Suprapubic skin (tissue), 4 donors: ENCODE results near the gene DPM3. TPM values are rescaled to one million over a fixed set of nuclear protein-coding genes. Genes with fewer than 3 reads are reported as not detected.

ENCODE experiments used
- DNase-seq, 2 donors: peaks; one replicate each; pipeline ENCODE4 v3.0.0-alpha.2; 2019; ENCODE audit warnings: low spot score in 2 of 2
- H3K27ac ChIP-seq: fragments of 200-600 bp; sonication (generic); one replicate; pipeline ENCODE4 v1.5.1; 2019
- H3K27me3 ChIP-seq: fragments of 200-600 bp; sonication (generic); one replicate; pipeline ENCODE4 v1.5.1; 2019
- H3K36me3 ChIP-seq: fragments of 200-600 bp; sonication (generic); one replicate; pipeline ENCODE4 v1.5.1; 2019
- H3K4me1 ChIP-seq: fragments of 200-600 bp; sonication (generic); one replicate; pipeline ENCODE4 v1.5.1; 2019
- H3K4me3 ChIP-seq: fragments of 200-600 bp; sonication (generic); one replicate; pipeline ENCODE4 v1.5.1; 2019; ENCODE audit warnings: mild to moderate bottlenecking
- H3K9me3 ChIP-seq: fragments of 200-600 bp; sonication (generic); one replicate; pipeline ENCODE4 v1.5.1; 2019
- EP300 ChIP-seq: sonication (generic); formaldehyde crosslinking; IDR thresholded peaks from one replicate; pipeline ENCODE4 v1.6.1; 2017; ENCODE audit warnings: antibody characterized with exemption
- POLR2A ChIP-seq, 2 donors: fragments of 450-650 bp; IDR thresholded peaks; one replicate each; pipeline ENCODE4 v1.6.1; 2017; ENCODE audit warnings: antibody characterized with exemption in 2 of 2, mild to moderate bottlenecking in 2 of 2, moderate library complexity in 2 of 2
- POLR2AphosphoS5 ChIP-seq, 3 donors: sonication (generic); formaldehyde crosslinking; IDR thresholded peaks; one replicate each; pipeline ENCODE4 v1.6.1; 2017; ENCODE audit warnings: antibody characterized with exemption in 3 of 3
- WGBS: methylation state at CpG from one replicate; pipeline ENCODE4 v1.1.5; 2018; 5-methylcytosine and 5-hydroxymethylcytosine counted together
- total RNA-seq, 4 donors: library from RNA; depleted of rRNA; stranded (reverse); fragments of >200 nt; gene quantifications; one replicate each; pipeline ENCODE4 v1.1.0, GENCODE V29; 2016
- TF ChIP-seq, protein P1 (sequence below), 2 donors: fragments of 200-600 bp in 1 of 2; fragments of 450-650 bp in 1 of 2; sonication (generic) in 1 of 2; IDR thresholded peaks; one replicate each; pipeline ENCODE4 v1.5.1; 2016 to 2019; ENCODE audit warnings: antibody characterized with exemption in 2 of 2, mild to moderate bottlenecking in 1 of 2, moderate library complexity in 1 of 2

The DPM3 gene
- total RNA-seq, 4 donors from 2014 or later: 23.7 to 43.7 (median 30.2) TPM

DNA sequence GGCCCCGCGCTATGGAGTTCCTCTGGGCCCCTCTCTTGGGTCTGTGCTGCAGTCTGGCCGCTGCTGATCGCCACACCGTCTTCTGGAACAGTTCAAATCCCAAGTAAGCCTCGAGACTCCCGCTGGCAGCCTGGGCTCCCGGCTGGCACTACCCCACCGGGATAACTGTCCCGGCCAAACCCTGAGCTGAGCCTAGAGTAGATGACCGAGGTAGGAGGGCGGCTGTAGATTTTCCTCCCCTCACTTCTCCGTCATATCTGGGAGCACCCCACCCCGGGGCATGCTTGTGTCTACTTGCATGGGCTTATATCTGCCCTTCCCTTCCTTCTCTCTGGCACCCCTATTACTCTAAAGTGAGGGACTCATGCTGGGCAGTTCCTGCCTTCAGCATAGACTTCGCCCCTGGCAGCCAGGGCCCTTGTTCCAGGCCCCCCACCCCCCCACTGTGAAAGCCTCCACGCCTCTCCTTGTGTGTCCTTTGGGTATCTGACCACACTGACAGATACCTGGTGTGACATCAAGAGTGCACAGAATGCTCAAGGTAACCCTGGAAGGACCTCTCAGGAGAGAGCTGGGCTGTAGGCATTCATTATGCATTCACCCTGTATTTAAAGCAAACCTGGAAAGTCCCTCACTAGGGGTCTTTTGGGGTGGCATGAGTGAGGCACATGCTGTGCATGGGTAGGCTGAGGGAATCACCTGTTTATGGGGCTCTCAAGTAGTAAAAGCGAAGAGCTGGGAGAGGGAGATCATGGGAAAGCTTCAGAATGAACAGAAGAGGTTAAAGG, 12.2 kb downstream of the DPM3 start:
- Histone ChIP-seq H3K27me3 (no peaks in the 10 kb centered on the region), H3K9me3 (no peaks in the 10 kb centered on the region), H3K36me3 (peaks cover 18% of the 10 kb centered on the region), H3K27ac (peak overlapping the region; percentile 100), H3K4me3 (peak overlapping the region; percentile 83), H3K4me1 (peaks cover 88% of the 10 kb centered on the region)
- DNase-seq: no peak
- TF ChIP-seq POLR2AphosphoS5 (IDR thresholded peaks at IDR 0.05): peak in 1 of 3 donors; percentile 10
- TF ChIP-seq, protein P1, sequence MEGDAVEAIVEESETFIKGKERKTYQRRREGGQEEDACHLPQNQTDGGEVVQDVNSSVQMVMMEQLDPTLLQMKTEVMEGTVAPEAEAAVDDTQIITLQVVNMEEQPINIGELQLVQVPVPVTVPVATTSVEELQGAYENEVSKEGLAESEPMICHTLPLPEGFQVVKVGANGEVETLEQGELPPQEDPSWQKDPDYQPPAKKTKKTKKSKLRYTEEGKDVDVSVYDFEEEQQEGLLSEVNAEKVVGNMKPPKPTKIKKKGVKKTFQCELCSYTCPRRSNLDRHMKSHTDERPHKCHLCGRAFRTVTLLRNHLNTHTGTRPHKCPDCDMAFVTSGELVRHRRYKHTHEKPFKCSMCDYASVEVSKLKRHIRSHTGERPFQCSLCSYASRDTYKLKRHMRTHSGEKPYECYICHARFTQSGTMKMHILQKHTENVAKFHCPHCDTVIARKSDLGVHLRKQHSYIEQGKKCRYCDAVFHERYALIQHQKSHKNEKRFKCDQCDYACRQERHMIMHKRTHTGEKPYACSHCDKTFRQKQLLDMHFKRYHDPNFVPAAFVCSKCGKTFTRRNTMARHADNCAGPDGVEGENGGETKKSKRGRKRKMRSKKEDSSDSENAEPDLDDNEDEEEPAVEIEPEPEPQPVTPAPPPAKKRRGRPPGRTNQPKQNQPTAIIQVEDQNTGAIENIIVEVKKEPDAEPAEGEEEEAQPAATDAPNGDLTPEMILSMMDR (IDR thresholded peaks at IDR 0.05): no peak
- peak in 1 of 2 donors; percentile 51 for TF ChIP-seq POLR2A (IDR thresholded peaks at IDR 0.05)
- WGBS: 5% methylated on average over 10 of the region's 17 CpGs

DNA sequence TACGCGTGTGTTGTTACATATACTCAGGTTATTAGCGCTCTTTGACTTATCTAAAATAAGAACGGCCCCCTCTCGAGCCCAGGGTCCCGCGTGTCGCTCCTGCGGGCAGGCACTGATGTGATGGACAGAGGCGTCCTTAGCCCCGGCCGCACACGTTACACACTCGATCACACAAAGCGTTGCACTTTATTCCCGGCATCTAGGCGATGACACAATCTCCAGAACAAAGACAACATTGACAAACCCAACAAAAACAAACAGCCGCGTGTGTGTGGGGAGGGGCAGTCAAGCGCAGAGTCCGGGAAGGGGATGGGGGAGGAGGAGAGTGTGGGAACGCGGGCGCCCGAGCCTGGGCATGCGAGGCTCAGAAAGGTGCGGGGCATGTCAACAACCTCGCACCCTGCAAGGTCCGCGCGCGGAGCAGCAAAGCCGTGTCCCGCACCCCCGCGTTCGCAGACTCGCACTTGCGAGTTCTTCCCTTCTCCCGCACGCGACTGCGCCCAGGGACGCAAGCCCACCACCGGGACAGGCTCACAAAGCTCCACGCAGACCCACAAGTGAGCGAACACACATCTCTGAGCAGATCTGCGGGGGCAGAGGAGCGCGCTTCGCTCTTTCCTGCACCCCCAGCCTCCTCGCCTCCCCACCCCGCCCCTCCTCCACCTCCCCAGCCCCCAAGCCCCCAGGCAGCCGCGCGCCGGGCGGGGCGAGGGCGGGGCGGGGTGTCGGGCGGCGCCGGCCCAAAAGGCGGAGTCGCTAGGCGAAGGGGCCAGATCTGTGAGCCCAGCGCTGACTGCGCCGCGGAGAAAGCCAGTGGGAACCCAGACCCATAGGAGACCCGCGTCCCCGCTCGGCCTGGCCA, 13.0 kb downstream of the DPM3 start, which contains the start of gene EFNA1:
Gene EFNA1, plus strand, starts transcription at position 772 of the 862 bp plus-strand sequence. CDS start 102 bp downstream, outside the sequence.
- H3K4me1 ChIP-seq: peaks cover 80% of the 10 kb centered on the region
- H3K9me3 ChIP-seq: no peaks in the 10 kb centered on the region
- peaks cover 11% of the 10 kb centered on the region for H3K36me3 ChIP-seq
- WGBS: 0% methylated on average over 48 of the region's 76 CpGs
- peak in 1 of 2 donors; percentile 21 for TF ChIP-seq POLR2A (IDR thresholded peaks at IDR 0.05)
- TF ChIP-seq EP300: no peak
- TF ChIP-seq, protein P1 (IDR thresholded peaks at IDR 0.05): no peak
- TF ChIP-seq POLR2AphosphoS5 (IDR thresholded peaks at IDR 0.05): no peak
- H3K27me3 ChIP-seq: no peaks in the 10 kb centered on the region
- peak within 1 kb of the TSS; percentile 100 for H3K27ac ChIP-seq
- DNase-seq: peak; percentile 83
- peak within 1 kb of the TSS; percentile 83 for H3K4me3 ChIP-seq

GRCh38 chr1:155126556-155127104, 13.7 kb downstream of the DPM3 start:
- 0% methylated on average over 21 of the region's 32 CpGs for WGBS
- TF ChIP-seq POLR2A (IDR thresholded peaks at IDR 0.05) (no peak), POLR2AphosphoS5 (IDR thresholded peaks at IDR 0.05) (no peak), EP300 (no peak)
- TF ChIP-seq, protein P1 (IDR thresholded peaks at IDR 0.05): no peak
- H3K4me3 ChIP-seq: peak overlapping the region; percentile 83
- H3K4me1 ChIP-seq: peaks cover 73% of the 10 kb centered on the region
- H3K27ac ChIP-seq: peak overlapping the region; percentile 100
- H3K27me3 ChIP-seq: no peaks in the 10 kb centered on the region
- DNase-seq: peak in 1 of 2 donors; percentile 83
- no peaks in the 10 kb centered on the region for H3K9me3 ChIP-seq
- H3K36me3 ChIP-seq: peaks cover 4% of the 10 kb centered on the region

DNA sequence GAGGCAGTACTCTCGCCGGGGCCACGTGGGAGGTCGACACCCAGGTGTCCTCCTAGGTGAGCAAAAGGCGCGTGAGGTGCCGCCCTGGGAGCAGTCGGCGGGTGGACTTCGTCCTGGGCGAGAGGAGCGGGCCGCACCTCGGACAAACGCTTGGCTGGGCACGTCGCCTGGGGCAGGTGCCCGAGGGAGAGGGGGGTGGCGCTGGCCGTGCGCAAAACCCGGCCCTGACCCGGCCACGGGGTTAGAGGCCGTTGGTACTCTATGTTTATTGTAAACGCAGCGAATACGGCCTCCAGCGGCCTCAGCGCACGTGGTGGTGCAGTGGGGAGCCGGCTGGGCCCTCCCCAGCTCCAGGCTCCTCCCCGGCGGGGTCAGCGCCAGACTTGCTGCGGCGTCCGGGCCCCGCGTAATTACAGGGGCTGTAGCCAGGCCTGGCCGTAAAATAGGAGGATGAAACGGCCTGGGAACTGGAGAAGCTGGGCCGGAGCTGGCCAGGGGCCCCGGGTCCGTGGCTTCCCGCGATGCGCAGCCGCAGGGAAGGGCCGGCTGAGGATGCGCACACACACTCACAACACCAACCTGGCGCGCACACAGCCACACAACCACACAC, 14.3 kb downstream of the DPM3 start:
- H3K4me3 ChIP-seq: peak overlapping the region; percentile 83
- WGBS: 43% methylated on average over 20 of the region's 53 CpGs
- TF ChIP-seq POLR2A (IDR thresholded peaks at IDR 0.05) (no peak), POLR2AphosphoS5 (IDR thresholded peaks at IDR 0.05) (no peak), EP300 (no peak)
- TF ChIP-seq, protein P1 (IDR thresholded peaks at IDR 0.05): no peak
- no peaks in the 10 kb centered on the region for H3K9me3 ChIP-seq
- H3K36me3 ChIP-seq: no peaks in the 10 kb centered on the region
- peak in 1 of 2 donors; percentile 76 for DNase-seq
- peak overlapping the region; percentile 100 for H3K27ac ChIP-seq
- H3K27me3 ChIP-seq: no peaks in the 10 kb centered on the region
- H3K4me1 ChIP-seq: peaks cover 67% of the 10 kb centered on the region
